ENCODE data around the gene NTHL1. TPM values are rescaled to one million over a fixed set of nuclear protein-coding genes. Genes with fewer than 3 reads are reported as not detected.

NTHL1 gene
- total RNA-seq, 1 experiment from 2014 or later = 32.8 TPM

DNA sequence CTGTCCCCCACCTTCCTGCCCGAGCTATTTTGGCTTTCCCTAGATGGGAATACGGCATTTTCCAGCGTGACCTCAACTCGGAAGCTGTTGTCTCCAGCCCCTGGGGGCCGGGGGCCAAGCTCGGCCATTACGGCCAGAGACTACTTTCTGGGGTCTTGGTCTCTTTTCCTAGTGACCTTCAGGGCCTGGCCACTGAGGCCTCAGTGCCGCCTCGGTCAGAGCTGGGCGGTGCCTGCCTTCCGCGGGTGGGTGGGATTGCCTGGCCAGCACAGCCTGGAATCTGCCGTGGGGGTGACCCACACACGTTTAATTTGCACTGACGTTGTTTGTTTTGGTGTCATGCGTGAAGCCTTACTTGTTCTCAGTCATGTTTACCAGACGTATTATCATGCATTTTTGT is 29.4 kb upstream of the NTHL1 start:
- H3K4me1 Mint-ChIP-seq (ENCODE audit: low read depth, unreplicated experiment) = no peaks in the 10 kb centered on the region
- H3K27ac Mint-ChIP-seq (ENCODE audit: unreplicated experiment) = no peak overlapping the region
- H3K36me3 Mint-ChIP-seq (ENCODE audit: insufficient read depth, unreplicated experiment) = peaks cover 54% of the 10 kb centered on the region
- H3K9me3 Mint-ChIP-seq (ENCODE audit: low read depth, unreplicated experiment) = no peaks in the 10 kb centered on the region
- CTCF ChIA-PET = no interaction called here
- H3K27me3 Mint-ChIP-seq (ENCODE audit: unreplicated experiment) = no peaks in the 10 kb centered on the region
- intact Hi-C loops (cut with micrococcal nuclease; ENCODE audit: unreplicated experiment) = no loop called here
- DNase-seq = no peak
- H3K4me3 Mint-ChIP-seq (ENCODE audit: low read depth, unreplicated experiment) = no peak overlapping the region
- no TSS peak for BruUV-seq (replicated peaks)
- TF ChIP-seq, protein P1, sequence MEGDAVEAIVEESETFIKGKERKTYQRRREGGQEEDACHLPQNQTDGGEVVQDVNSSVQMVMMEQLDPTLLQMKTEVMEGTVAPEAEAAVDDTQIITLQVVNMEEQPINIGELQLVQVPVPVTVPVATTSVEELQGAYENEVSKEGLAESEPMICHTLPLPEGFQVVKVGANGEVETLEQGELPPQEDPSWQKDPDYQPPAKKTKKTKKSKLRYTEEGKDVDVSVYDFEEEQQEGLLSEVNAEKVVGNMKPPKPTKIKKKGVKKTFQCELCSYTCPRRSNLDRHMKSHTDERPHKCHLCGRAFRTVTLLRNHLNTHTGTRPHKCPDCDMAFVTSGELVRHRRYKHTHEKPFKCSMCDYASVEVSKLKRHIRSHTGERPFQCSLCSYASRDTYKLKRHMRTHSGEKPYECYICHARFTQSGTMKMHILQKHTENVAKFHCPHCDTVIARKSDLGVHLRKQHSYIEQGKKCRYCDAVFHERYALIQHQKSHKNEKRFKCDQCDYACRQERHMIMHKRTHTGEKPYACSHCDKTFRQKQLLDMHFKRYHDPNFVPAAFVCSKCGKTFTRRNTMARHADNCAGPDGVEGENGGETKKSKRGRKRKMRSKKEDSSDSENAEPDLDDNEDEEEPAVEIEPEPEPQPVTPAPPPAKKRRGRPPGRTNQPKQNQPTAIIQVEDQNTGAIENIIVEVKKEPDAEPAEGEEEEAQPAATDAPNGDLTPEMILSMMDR (IDR thresholded peaks at IDR 0.05; ENCODE audit: unreplicated experiment) = no peak

DNA sequence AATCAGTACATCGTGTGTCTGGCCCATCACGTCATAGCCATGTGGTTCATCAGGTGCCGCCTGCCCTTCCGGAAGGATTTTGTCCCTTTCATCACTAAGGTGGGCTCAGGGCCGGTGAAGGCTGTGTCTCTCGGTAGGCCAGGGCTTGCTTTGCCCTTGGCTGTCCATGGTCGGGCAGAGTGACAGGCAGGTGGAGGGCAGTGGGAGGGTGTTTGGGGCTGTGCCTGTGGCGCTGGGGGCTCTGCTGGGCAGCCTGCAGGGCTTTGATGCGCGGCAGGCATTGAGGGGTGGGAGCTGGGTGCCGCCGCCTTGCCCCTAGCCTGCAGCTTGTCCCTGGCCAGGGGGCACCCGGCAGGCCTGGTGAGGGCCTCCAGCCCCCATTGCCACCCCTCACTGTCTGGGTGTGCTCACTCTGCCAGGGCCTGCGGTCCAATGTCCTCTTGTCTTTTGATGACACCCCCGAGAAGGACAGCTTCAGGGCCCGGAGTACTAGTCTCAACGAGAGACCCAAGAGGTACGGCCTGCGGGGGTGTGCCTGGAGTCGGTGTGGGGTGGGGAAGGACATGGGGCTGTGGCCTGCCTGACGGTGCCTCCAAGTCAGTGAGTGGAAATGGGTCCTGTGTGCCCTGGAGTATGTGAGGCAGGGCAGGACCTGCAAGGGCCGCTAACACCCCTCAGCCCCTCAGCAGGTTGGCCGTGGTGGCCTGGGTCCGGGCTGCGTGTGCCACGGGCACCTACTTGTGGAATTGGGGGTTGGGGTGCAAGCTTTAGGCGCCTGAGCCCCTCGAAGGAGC is 28.6 kb upstream of the NTHL1 start:
- Mint-ChIP-seq H3K4me1 (ENCODE audit: low read depth, unreplicated experiment) (no peaks in the 10 kb centered on the region), H3K27ac (ENCODE audit: unreplicated experiment) (no peak overlapping the region), H3K4me3 (ENCODE audit: low read depth, unreplicated experiment) (no peak overlapping the region), H3K27me3 (ENCODE audit: unreplicated experiment) (no peaks in the 10 kb centered on the region), H3K9me3 (ENCODE audit: low read depth, unreplicated experiment) (no peaks in the 10 kb centered on the region), H3K36me3 (ENCODE audit: insufficient read depth, unreplicated experiment) (peaks cover 56% of the 10 kb centered on the region)
- CTCF ChIA-PET = interaction anchor here (0.6 kb wide), 1 partner anchor 45 kb away, joined by 4 read pairs; no protein-coding TSS in a partner anchor
- intact Hi-C loops (cut with micrococcal nuclease; ENCODE audit: unreplicated experiment) = no loop called here
- TF ChIP-seq, protein P1 (IDR thresholded peaks at IDR 0.05; ENCODE audit: unreplicated experiment) = no peak
- DNase-seq = no peak
- no TSS peak for BruUV-seq (replicated peaks)

DNA sequence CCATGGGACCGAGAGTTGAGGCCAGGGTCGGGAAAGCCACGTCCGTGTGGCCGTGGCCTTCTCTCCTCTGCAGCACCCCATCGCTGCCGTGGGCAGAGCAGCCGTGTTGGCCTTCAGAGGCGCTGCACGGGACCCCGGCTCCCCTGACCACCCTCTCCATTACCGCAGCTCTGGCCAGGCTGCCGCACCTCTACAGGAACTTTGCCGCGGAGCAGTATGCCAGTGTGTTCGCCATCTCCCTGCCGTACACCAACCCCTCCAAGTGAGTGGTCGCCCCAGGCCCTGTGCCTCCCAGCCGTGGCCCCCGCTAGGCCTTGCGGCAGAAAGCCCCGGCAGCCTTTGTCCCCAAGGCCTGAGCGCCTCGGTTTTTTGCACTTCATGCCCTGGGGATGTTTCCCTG is 28.0 kb upstream of the NTHL1 start:
- Mint-ChIP-seq H3K27ac (ENCODE audit: unreplicated experiment) (no peak overlapping the region), H3K9me3 (ENCODE audit: low read depth, unreplicated experiment) (no peaks in the 10 kb centered on the region), H3K27me3 (ENCODE audit: unreplicated experiment) (no peaks in the 10 kb centered on the region), H3K4me1 (ENCODE audit: low read depth, unreplicated experiment) (no peaks in the 10 kb centered on the region), H3K4me3 (ENCODE audit: low read depth, unreplicated experiment) (no peak overlapping the region), H3K36me3 (ENCODE audit: insufficient read depth, unreplicated experiment) (peaks cover 60% of the 10 kb centered on the region)
- intact Hi-C loops (cut with micrococcal nuclease; ENCODE audit: unreplicated experiment) = no loop called here
- CTCF ChIA-PET = interaction anchor here (0.6 kb wide), 1 partner anchor 46 kb away, joined by 4 read pairs; no protein-coding TSS in a partner anchor
- BruUV-seq (replicated peaks) = no TSS peak
- no peak for DNase-seq
- TF ChIP-seq, protein P1 (IDR thresholded peaks at IDR 0.05; ENCODE audit: unreplicated experiment) = no peak

DNA sequence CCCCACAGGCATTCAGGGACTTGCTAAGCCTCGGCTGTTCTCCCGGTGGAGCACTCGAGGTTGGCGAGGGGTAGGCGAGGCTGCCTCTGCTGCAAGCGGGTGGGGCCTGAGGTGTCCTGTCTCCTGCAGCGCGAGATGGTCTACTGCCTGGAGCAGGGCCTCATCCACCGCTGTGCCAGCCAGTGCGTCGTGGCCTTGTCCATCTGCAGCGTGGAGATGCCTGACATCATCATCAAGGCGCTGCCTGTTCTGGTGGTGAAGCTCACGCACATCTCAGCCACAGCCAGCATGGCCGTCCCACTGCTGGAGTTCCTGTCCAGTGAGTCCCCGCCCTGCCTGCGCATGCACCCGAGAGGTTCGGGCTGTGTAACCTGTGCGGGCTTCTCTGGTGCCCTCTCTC is 26.4 kb upstream of the NTHL1 start:
- intact Hi-C loops (cut with micrococcal nuclease; ENCODE audit: unreplicated experiment) = no loop called here
- no TSS peak for BruUV-seq (replicated peaks)
- no peaks in the 10 kb centered on the region for H3K9me3 Mint-ChIP-seq (ENCODE audit: low read depth, unreplicated experiment)
- H3K27ac Mint-ChIP-seq (ENCODE audit: unreplicated experiment) = no peak overlapping the region
- peaks cover 58% of the 10 kb centered on the region for H3K36me3 Mint-ChIP-seq (ENCODE audit: insufficient read depth, unreplicated experiment)
- TF ChIP-seq, protein P1 (IDR thresholded peaks at IDR 0.05; ENCODE audit: unreplicated experiment) = no peak
- CTCF ChIA-PET = interaction anchor here (0.6 kb wide), 1 partner anchor 246 kb away, joined by 4 read pairs; no protein-coding TSS in a partner anchor
- no peaks in the 10 kb centered on the region for H3K27me3 Mint-ChIP-seq (ENCODE audit: unreplicated experiment)
- no peak for DNase-seq
- no peaks in the 10 kb centered on the region for H3K4me1 Mint-ChIP-seq (ENCODE audit: low read depth, unreplicated experiment)
- no peak overlapping the region for H3K4me3 Mint-ChIP-seq (ENCODE audit: low read depth, unreplicated experiment)
